NCI-H345 (cell line): ENCODE results near the gene ADPRH.
A peak's percentile ranks its signal among the peaks of the same experiment; 100 is the strongest.
"Not testable (repeated sequence)": the region's sequence is repeated elsewhere in the genome, so short reads cannot be mapped to it uniquely, and the experiment has no call there.

Source experiments
- DNase-seq: peaks from one replicate; lab custom pipeline; 2025; lab: John Stamatoyannopoulos, UW

Gene ADPRH

GRCh38 chr3:119579366-119580066 is at the start of gene ADPRH:
Gene ADPRH, plus strand, starts transcription at chr3:119579492. Its CDS starts 2,678 bp downstream, at chr3:119582170.
- peak; percentile 16 for DNase-seq

- DNase-seq = no peak
These were observed 49.4 kb upstream of the ADPRH start for GRCh38 chr3:119529883-119530282.

GRCh38 chr3:119530456-119530855 is 48.8 kb upstream of the ADPRH start:
- no peak for DNase-seq

- no peak for DNase-seq
These were observed 48.1 kb upstream of the ADPRH start for GRCh38 chr3:119531151-119531550.

- DNase-seq = no peak
These were observed 45.0 kb upstream of the ADPRH start for GRCh38 chr3:119534296-119534695.

- no peak for DNase-seq
These were observed 42.5 kb upstream of the ADPRH start for GRCh38 chr3:119536757-119537156.

GRCh38 chr3:119538772-119539171 is 40.5 kb upstream of the ADPRH start:
- DNase-seq = no peak

GRCh38 chr3:119541547-119541946 is 37.7 kb upstream of the ADPRH start:
- DNase-seq = no peak

GRCh38 chr3:119542168-119542767 is 37.0 kb upstream of the ADPRH start:
- DNase-seq = no peak

GRCh38 chr3:119543147-119543546 is 36.1 kb upstream of the ADPRH start:
- DNase-seq = no peak

GRCh38 chr3:119547227-119547626 is 32.1 kb upstream of the ADPRH start:
- DNase-seq = no peak

GRCh38 chr3:119548341-119548740 is 31.0 kb upstream of the ADPRH start:
- DNase-seq = no peak

GRCh38 chr3:119550192-119550910 is 28.9 kb upstream of the ADPRH start:
- DNase-seq = no peak

- DNase-seq = no peak
These were observed 27.7 kb upstream of the ADPRH start for GRCh38 chr3:119551598-119551997.

GRCh38 chr3:119552928-119553327 is 26.4 kb upstream of the ADPRH start:
- DNase-seq = not testable (repeated sequence)

GRCh38 chr3:119553823-119554415 is 25.4 kb upstream of the ADPRH start:
- DNase-seq = no peak

- DNase-seq = no peak
These were observed 24.0 kb upstream of the ADPRH start for GRCh38 chr3:119555309-119555735.

GRCh38 chr3:119555929-119556328 is 23.4 kb upstream of the ADPRH start:
- DNase-seq = no peak

- no peak for DNase-seq
These were observed 22.0 kb upstream of the ADPRH start for GRCh38 chr3:119557192-119557876.

- DNase-seq = no peak
These were observed 21.4 kb upstream of the ADPRH start for GRCh38 chr3:119557877-119558269.

GRCh38 chr3:119558626-119559317 is 20.5 kb upstream of the ADPRH start:
- no peak for DNase-seq
